Endothelial cell of umbilical vein (primary cell): Measurements from ENCODE around the gene VCL. TPM values are rescaled to one million over a fixed set of nuclear protein-coding genes. Genes with fewer than 3 reads are reported as not detected.

Experiments used
- BruUV-seq: library from RNA; stranded (reverse); fragments of 400-500 nt; replicated peaks from 2 replicates; lab custom pipeline; 2021; lab: Mats Ljungman, UMichigan
- CTCF ChIA-PET: fragments of 300-600, 350-600 bp; sonication (Branson Sonifier 250); formaldehyde crosslinking; loops from one replicate; lab custom pipeline; 2021; ENCODE audit warnings: antibody characterized with exemption, inconsistent platforms; lab: Charles Lee
- POLR2A ChIA-PET: fragments of 300-600, 350-600 bp; sonication (Branson Sonifier 250); formaldehyde crosslinking; loops from one replicate; lab custom pipeline; 2021; ENCODE audit warnings: antibody characterized with exemption, inconsistent platforms; lab: Charles Lee
- DNase-seq: peaks from one replicate; pipeline ENCODE4 v3.0.0-alpha.2; 2011; ENCODE audit warnings: low read depth, low spot score
- FAIRE-seq: peaks from 2 replicates; lab custom pipeline; 2011; peaks lifted over from hg19 to GRCh38; lab: Jason Lieb, UNC
- H2AFZ ChIP-seq: 2 replicates; pipeline ENCODE4 v1.6.0; 2012; ENCODE audit warnings: low read depth, low read length, control low read depth, inconsistent platforms
- H3K27ac ChIP-seq: 2 replicates; pipeline ENCODE4 v1.5.1; 2011; ENCODE audit warnings: low read depth, mild to moderate bottlenecking, control low read depth, low read length, moderate library complexity; ENCODE audit not compliant: insufficient read depth
- H3K27me3 ChIP-seq, 2 experiments: 2 replicates each; pipeline versions ENCODE4 v1.6.0 to v1.6.1; 2011; ENCODE audit warnings: low read length in 2 of 2, mixed read lengths in 1 of 2; ENCODE audit not compliant: control insufficient read depth in 2 of 2, insufficient read depth in 2 of 2
- H3K36me3 ChIP-seq, 2 experiments: 2 replicates in 1 of 2; 3 replicates in 1 of 2; pipeline ENCODE4 v1.5.1; 2011; ENCODE audit warnings: low read length in 2 of 2, mild to moderate bottlenecking in 1 of 2, moderate library complexity in 1 of 2; ENCODE audit not compliant: control insufficient read depth in 2 of 2, insufficient read depth in 2 of 2; ENCODE audit errors: extremely low read depth in 1 of 2
- H3K4me1 ChIP-seq: 3 replicates; pipeline ENCODE4 v1.5.1; 2011; ENCODE audit warnings: mild to moderate bottlenecking, low read length; ENCODE audit not compliant: control insufficient read depth, insufficient read depth; ENCODE audit errors: extremely low read depth
- H3K4me2 ChIP-seq: 2 replicates; pipeline ENCODE4 v1.6.1; 2011; ENCODE audit warnings: low read length, control low read depth, mixed read lengths; ENCODE audit not compliant: insufficient read depth
- H3K4me3 ChIP-seq, 3 experiments: fragments of 200-600 bp in 1 of 3; sonication (generic), shearing (Covaris generic) in 1 of 3; replicated peaks in 1 of 3; 2 replicates each; pipeline ENCODE4 v1.5.1; 2011 to 2016; ENCODE audit warnings: control low read depth in 3 of 3, low read length in 3 of 3, mild to moderate bottlenecking in 2 of 3, inconsistent platforms in 1 of 3, low read depth in 1 of 3, moderate library complexity in 1 of 3; ENCODE audit not compliant: insufficient read depth in 1 of 3
- H3K79me2 ChIP-seq: 2 replicates; pipeline ENCODE4 v1.6.0; 2012; ENCODE audit warnings: low read length, inconsistent platforms; ENCODE audit not compliant: control insufficient read depth, insufficient read depth
- H3K9ac ChIP-seq: replicated peaks from 2 replicates; pipeline ENCODE3; 2011; ENCODE audit warnings: low read length, control low read depth; ENCODE audit not compliant: insufficient read depth; ENCODE audit errors: extremely low read depth
- H3K9me1 ChIP-seq: replicated peaks from 3 replicates; pipeline ENCODE4 v1.6.0; 2011; ENCODE audit warnings: mild to moderate bottlenecking, low read length; ENCODE audit not compliant: control insufficient read depth, insufficient read depth; ENCODE audit errors: extremely low read depth
- H3K9me3 ChIP-seq: replicated peaks from 2 replicates; pipeline ENCODE4 v1.5.1; 2012; ENCODE audit warnings: low read length, inconsistent platforms; ENCODE audit not compliant: control insufficient read depth, insufficient read depth
- H4K20me1 ChIP-seq: replicated peaks from 2 replicates; pipeline ENCODE3; 2011; ENCODE audit warnings: mild to moderate bottlenecking, low read length; ENCODE audit not compliant: control insufficient read depth, insufficient read depth; ENCODE audit errors: extremely low read depth
- CTCF ChIP-seq, 2 donors: IDR thresholded peaks; 1 replicate in 1 of 2; 2 replicates in 1 of 2; pipeline ENCODE4 v1.5.1; 2011; ENCODE audit warnings: low read length in 2 of 2, mild to moderate bottlenecking in 2 of 2, moderate library complexity in 2 of 2, control low read depth in 1 of 2, inconsistent platforms in 1 of 2, low read depth in 1 of 2; ENCODE audit not compliant: insufficient read depth in 1 of 2; ENCODE audit errors: extremely low read depth in 1 of 2
- EZH2 ChIP-seq: IDR thresholded peaks from 2 replicates; pipeline ENCODE4 v1.6.1; 2012; ENCODE audit warnings: borderline replicate concordance, low read depth, mild to moderate bottlenecking, moderate library complexity, low read length, inconsistent platforms; ENCODE audit not compliant: severe bottlenecking
- FOS ChIP-seq: IDR thresholded peaks from 2 replicates; pipeline ENCODE4 v1.6.1; 2011; ENCODE audit warnings: mild to moderate bottlenecking, low read length, moderate library complexity, borderline replicate concordance; ENCODE audit not compliant: insufficient read depth
- GATA2 ChIP-seq: IDR thresholded peaks from 2 replicates; pipeline ENCODE4 v1.7.0; 2011; ENCODE audit warnings: low read depth, mild to moderate bottlenecking, moderate library complexity, mixed read lengths, low read length; ENCODE audit not compliant: insufficient read length, insufficient read depth
- JUN ChIP-seq: IDR thresholded peaks from 2 replicates; pipeline ENCODE4 v1.6.1; 2011; ENCODE audit warnings: borderline replicate concordance, low read depth; ENCODE audit not compliant: insufficient read length, insufficient read depth
- MAX ChIP-seq: IDR thresholded peaks from 2 replicates; pipeline ENCODE4 v1.6.1; 2011; ENCODE audit not compliant: insufficient read depth, insufficient read length
- MYC ChIP-seq: IDR thresholded peaks from one replicate; pipeline ENCODE4 v1.6.1; 2011; ENCODE audit warnings: mild to moderate bottlenecking, low read depth, low read length
- POLR2A ChIP-seq: IDR thresholded peaks from 2 replicates; pipeline ENCODE4 v1.6.1; 2012; ENCODE audit warnings: low read depth, mild to moderate bottlenecking, control low read depth, low read length
- POLR2AphosphoS5 ChIP-seq: IDR thresholded peaks from 2 replicates; pipeline ENCODE4 v1.6.1; 2012; ENCODE audit warnings: low read depth, mild to moderate bottlenecking, control low read depth, low read length, moderate library complexity; ENCODE audit not compliant: insufficient read depth
- dilution Hi-C: fragments of 300-500 bp; cut with MboI; formaldehyde crosslinking; loops from one replicate; pipeline ENCODE4 v1.15.0; 2019; ENCODE audit warnings: low sequenced_read_pairs; ENCODE audit not compliant: extremely low pct_ligation_motif_present
- intact Hi-C: fragments of 100-400 bp; cut with micrococcal nuclease; formaldehyde crosslinking; loops from one replicate; pipeline ENCODE4 v1.10.0; 2022
- polyA plus RNA-seq, 4 experiments: library from polyadenylated mRNA; depleted of rRNA in 3 of 4; stranded (reverse) in 3 of 4; unstranded in 1 of 4; fragments of >200 nt; gene quantifications; 2 replicates each; pipeline versions ENCODE4 v1.2.1 to v1.2.3, GENCODE V29; 2011 to 2012; ENCODE audit warnings: missing spikeins in 1 of 4
- total RNA-seq: library from RNA; stranded (reverse); gene quantifications from 2 replicates; pipeline ENCODE4 v1.2.3, GENCODE V29; 2021

VCL gene
- total and polyA plus RNA-seq, 2 donors (not counting 3 experiments of a cell fraction or from before 2014, with no cell fraction given): 95.4 to 231 TPM

- POLR2A ChIA-PET: no interaction called here
- H3K79me2 ChIP-seq: peaks cover 14% of the 10 kb centered on the region
These were observed 107.1 kb downstream of the VCL start for GRCh38 chr10:74104996-74105395.

GRCh38 chr10:74107391-74107790 lies 109.5 kb downstream of the VCL start:
- DNase-seq: no peak
- Histone ChIP-seq H3K9ac (no peak overlapping the region), H3K9me1 (no peaks in the 10 kb centered on the region), H3K9me3 (no peaks in the 10 kb centered on the region), H3K4me3 (no peak overlapping the region), H4K20me1 (peaks cover 3% of the 10 kb centered on the region), H3K27me3 (no peaks in the 10 kb centered on the region), H3K36me3 (peaks cover 46 to 49% of the 10 kb centered on the region in 2 experiments), H3K79me2 (peaks cover 19% of the 10 kb centered on the region), H3K4me1 (no peaks in the 10 kb centered on the region), H3K4me2 (no peak overlapping the region), H2AFZ (no peak overlapping the region), H3K27ac (no peak overlapping the region)
- CTCF ChIA-PET: interaction anchor here (1.0 to 3.6 kb wide), 7 partner anchors 9 to 221 kb away, joined by 3 to 11 read pairs (median 4); no protein-coding TSS in a partner anchor
- BruUV-seq: no TSS peak
- no peak for FAIRE-seq
- TF ChIP-seq MAX: no peak
- no peak for TF ChIP-seq EZH2
- TF ChIP-seq POLR2AphosphoS5: no peak
- no peak for TF ChIP-seq POLR2A
- TF ChIP-seq FOS: no peak
- no peak for TF ChIP-seq MYC
- no peak for TF ChIP-seq CTCF (IDR thresholded peaks at IDR 0.05; ENCODE audit: extremely low read depth in 1 of 2, insufficient read depth in 1 of 2, low read depth in 1 of 2, low read length in 2 of 2)
- no peak for TF ChIP-seq JUN
- no peak for TF ChIP-seq GATA2
- intact Hi-C loops (no loop called here), dilution Hi-C loops (no loop called here)
- POLR2A ChIA-PET: no interaction called here

More at GRCh38 chr10:74104996-74105395, 107.1 kb downstream of the VCL start:
- Histone ChIP-seq H3K36me3 (peaks cover 34 to 49% of the 10 kb centered on the region in 2 experiments), H2AFZ (no peak overlapping the region), H3K9me3 (no peaks in the 10 kb centered on the region), H3K4me1 (no peaks in the 10 kb centered on the region), H3K9ac (no peak overlapping the region), H3K4me3 (no peak overlapping the region), H3K9me1 (no peaks in the 10 kb centered on the region), H3K27ac (no peak overlapping the region), H3K4me2 (no peak overlapping the region), H4K20me1 (peaks cover 3% of the 10 kb centered on the region), H3K27me3 (no peaks in the 10 kb centered on the region)
- CTCF ChIA-PET: interaction anchor here (0.8 to 2.6 kb wide), 3 partner anchors 130 to 218 kb away, joined by 3 to 34 read pairs (median 4); no protein-coding TSS in a partner anchor
- TF ChIP-seq EZH2: no peak
- TF ChIP-seq GATA2: no peak
- TF ChIP-seq JUN: no peak
- TF ChIP-seq MYC: no peak
- TF ChIP-seq POLR2AphosphoS5: no peak
- DNase-seq: no peak
- FAIRE-seq: no peak
- dilution Hi-C loops (no loop called here), intact Hi-C loops (no loop called here)
- BruUV-seq: no TSS peak
